Breast epithelium (tissue), 3 donors: ENCODE measurements around the gene PIR.

Experiments
- POLR2A ChIP-seq: fragments of 450-650 bp; IDR thresholded peaks from one replicate; pipeline ENCODE4 v1.6.1; 2016; ENCODE audit warnings: antibody characterized with exemption, mild to moderate bottlenecking, moderate library complexity
- POLR2AphosphoS5 ChIP-seq, 3 donors: sonication (generic); formaldehyde crosslinking; IDR thresholded peaks; one replicate each; pipeline ENCODE4 v1.6.1; 2017; ENCODE audit warnings: antibody characterized with exemption in 3 of 3
- TF ChIP-seq, protein P1 (sequence below), 3 donors: fragments of 450-650 bp; IDR thresholded peaks; one replicate each; pipeline ENCODE4 v1.5.1; 2016 to 2017; ENCODE audit warnings: antibody characterized with exemption in 3 of 3, mild to moderate bottlenecking in 3 of 3, moderate library complexity in 3 of 3

DNA sequence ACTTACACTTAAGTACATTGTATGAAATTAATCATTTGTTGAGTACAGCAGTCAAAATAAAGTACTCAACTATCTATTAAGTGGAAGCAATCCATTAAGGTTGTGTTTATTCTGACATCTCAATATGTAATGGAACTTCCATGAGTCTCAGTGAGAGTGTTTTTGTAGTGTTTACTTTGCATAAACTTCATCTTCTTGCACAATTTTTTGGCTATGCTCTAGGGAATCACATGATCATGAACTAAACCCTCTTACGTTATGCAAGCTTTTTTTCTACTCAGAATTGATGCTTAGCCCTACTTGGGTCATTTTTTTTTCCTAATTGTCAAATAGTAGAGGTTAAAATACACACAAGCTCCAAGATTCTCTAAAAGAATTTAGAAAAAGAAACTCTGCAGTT, 136.7 kb downstream of the PIR start:
- TF ChIP-seq, protein P1, sequence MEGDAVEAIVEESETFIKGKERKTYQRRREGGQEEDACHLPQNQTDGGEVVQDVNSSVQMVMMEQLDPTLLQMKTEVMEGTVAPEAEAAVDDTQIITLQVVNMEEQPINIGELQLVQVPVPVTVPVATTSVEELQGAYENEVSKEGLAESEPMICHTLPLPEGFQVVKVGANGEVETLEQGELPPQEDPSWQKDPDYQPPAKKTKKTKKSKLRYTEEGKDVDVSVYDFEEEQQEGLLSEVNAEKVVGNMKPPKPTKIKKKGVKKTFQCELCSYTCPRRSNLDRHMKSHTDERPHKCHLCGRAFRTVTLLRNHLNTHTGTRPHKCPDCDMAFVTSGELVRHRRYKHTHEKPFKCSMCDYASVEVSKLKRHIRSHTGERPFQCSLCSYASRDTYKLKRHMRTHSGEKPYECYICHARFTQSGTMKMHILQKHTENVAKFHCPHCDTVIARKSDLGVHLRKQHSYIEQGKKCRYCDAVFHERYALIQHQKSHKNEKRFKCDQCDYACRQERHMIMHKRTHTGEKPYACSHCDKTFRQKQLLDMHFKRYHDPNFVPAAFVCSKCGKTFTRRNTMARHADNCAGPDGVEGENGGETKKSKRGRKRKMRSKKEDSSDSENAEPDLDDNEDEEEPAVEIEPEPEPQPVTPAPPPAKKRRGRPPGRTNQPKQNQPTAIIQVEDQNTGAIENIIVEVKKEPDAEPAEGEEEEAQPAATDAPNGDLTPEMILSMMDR (IDR thresholded peaks at IDR 0.05): no peak
- TF ChIP-seq POLR2AphosphoS5 (IDR thresholded peaks at IDR 0.05): no peak
- no peak for TF ChIP-seq POLR2A
